Keratinocyte (primary cell): ENCODE data around the gene ITPR2. TPM values are rescaled to one million over a fixed set of nuclear protein-coding genes. Genes with fewer than 3 reads are reported as not detected.

Source experiments
- DNase-seq: peaks from one replicate; pipeline ENCODE4 v3.0.0-alpha.2; 2011; ENCODE audit warnings: low read depth, missing footprints, low spot score
- FAIRE-seq: peaks from 2 replicates; lab custom pipeline; 2011; peaks lifted over from hg19 to GRCh38; lab: Jason Lieb, UNC
- H2AFZ ChIP-seq: 2 replicates; pipeline ENCODE4 v1.6.0; 2012; ENCODE audit warnings: low read length, control low read depth, inconsistent platforms; ENCODE audit not compliant: control insufficient read depth
- H3K27ac ChIP-seq: 2 replicates; pipeline ENCODE4 v1.5.1; 2011; ENCODE audit warnings: low read length; ENCODE audit not compliant: control insufficient read depth, insufficient read depth
- H3K27me3 ChIP-seq: 3 replicates; pipeline ENCODE4 v1.6.0; 2011; ENCODE audit warnings: low read length; ENCODE audit not compliant: control insufficient read depth, insufficient read depth; ENCODE audit errors: extremely low read depth
- H3K36me3 ChIP-seq, 2 experiments: 2 replicates in 1 of 2; 3 replicates in 1 of 2; pipeline ENCODE4 v1.5.1; 2011; ENCODE audit warnings: low read length in 2 of 2, mild to moderate bottlenecking in 1 of 2; ENCODE audit not compliant: control insufficient read depth in 2 of 2, insufficient read depth in 2 of 2; ENCODE audit errors: extremely low read depth in 1 of 2
- H3K4me1 ChIP-seq: 3 replicates; pipeline ENCODE4 v1.5.1; 2011; ENCODE audit warnings: low read length; ENCODE audit not compliant: control insufficient read depth, insufficient read depth; ENCODE audit errors: extremely low read depth
- H3K4me2 ChIP-seq: 3 replicates; pipeline ENCODE4 v1.6.0; 2011; ENCODE audit warnings: low read depth, low read length; ENCODE audit not compliant: control insufficient read depth, insufficient read depth; ENCODE audit errors: extremely low read depth
- H3K4me3 ChIP-seq, 3 experiments: fragments of 200-600 bp in 1 of 3; sonication (generic) in 1 of 3; 2 replicates in 2 of 3; 3 replicates in 1 of 3; pipeline ENCODE4 v1.5.1; 2011 to 2016; ENCODE audit warnings: low read length in 3 of 3, mild to moderate bottlenecking in 3 of 3, control low read depth in 2 of 3, inconsistent platforms in 1 of 3, low read depth in 1 of 3, mixed read lengths in 1 of 3, mixed run types in 1 of 3, moderate library complexity in 1 of 3; ENCODE audit not compliant: control insufficient read depth in 2 of 3, insufficient read depth in 2 of 3; ENCODE audit errors: extremely low read depth in 1 of 3
- H3K79me2 ChIP-seq: 2 replicates; pipeline ENCODE4 v1.6.0; 2012; ENCODE audit warnings: low read length; ENCODE audit not compliant: control insufficient read depth, insufficient read depth
- H3K9ac ChIP-seq: 3 replicates; pipeline ENCODE4 v1.6.0; 2011; ENCODE audit warnings: low read length; ENCODE audit not compliant: control insufficient read depth, insufficient read depth; ENCODE audit errors: extremely low read depth
- H3K9me1 ChIP-seq: 3 replicates; pipeline ENCODE4 v1.6.0; 2011; ENCODE audit warnings: low read length; ENCODE audit not compliant: control insufficient read depth, insufficient read depth; ENCODE audit errors: extremely low read depth
- H3K9me3 ChIP-seq: 2 replicates; pipeline ENCODE4 v1.5.1; 2012; ENCODE audit warnings: low read depth, low read length; ENCODE audit not compliant: control insufficient read depth
- H4K20me1 ChIP-seq: 3 replicates; pipeline ENCODE4 v1.6.0; 2011; ENCODE audit warnings: low read length; ENCODE audit not compliant: control insufficient read depth, insufficient read depth; ENCODE audit errors: extremely low read depth
- EZH2 ChIP-seq: IDR thresholded peaks from one replicate; pipeline ENCODE4 v1.6.1; 2012; ENCODE audit warnings: inconsistent platforms, mild to moderate bottlenecking, low read length, moderate library complexity
- dilution Hi-C: fragments of 300-500 bp; cut with MboI; formaldehyde crosslinking; loops from one replicate; pipeline ENCODE4 v1.7.0; 2020; ENCODE audit warnings: low sequenced_read_pairs; ENCODE audit not compliant: extremely low pct_ligation_motif_present
- polyA plus RNA-seq, 5 experiments: library from polyadenylated mRNA; depleted of rRNA in 3 of 5; stranded (reverse) in 3 of 5; stranded (forward) in 1 of 5; unstranded in 1 of 5; fragments of >200 nt; gene quantifications; 1 replicate in 1 of 5; 2 replicates in 3 of 5; 3 replicates in 1 of 5; pipeline versions ENCODE4 v1.2.1 to v1.2.3, GENCODE V29; 2011 to 2012; ENCODE audit warnings: missing spikeins in 2 of 5, low read depth in 1 of 5, low replicate concordance in 1 of 5
- TF ChIP-seq, protein P1 (sequence below), 3 experiments: IDR thresholded peaks in 1 of 3; conservative IDR thresholded peaks in 1 of 3; optimal IDR thresholded peaks in 1 of 3; 2 replicates in 2 of 3; 3 replicates in 1 of 3; pipeline versions ENCODE3 to v1.5.1; 2011; ENCODE audit warnings: low read length in 3 of 3, mild to moderate bottlenecking in 3 of 3, moderate library complexity in 2 of 3, control low read depth in 1 of 3, inconsistent platforms in 1 of 3; ENCODE audit not compliant: insufficient read depth in 2 of 3; ENCODE audit errors: extremely low read depth in 1 of 3

ITPR2 gene
- polyA plus RNA-seq, 1 donor (not counting 4 experiments of a cell fraction or from before 2014, with no cell fraction given), result 7.6 TPM

DNA sequence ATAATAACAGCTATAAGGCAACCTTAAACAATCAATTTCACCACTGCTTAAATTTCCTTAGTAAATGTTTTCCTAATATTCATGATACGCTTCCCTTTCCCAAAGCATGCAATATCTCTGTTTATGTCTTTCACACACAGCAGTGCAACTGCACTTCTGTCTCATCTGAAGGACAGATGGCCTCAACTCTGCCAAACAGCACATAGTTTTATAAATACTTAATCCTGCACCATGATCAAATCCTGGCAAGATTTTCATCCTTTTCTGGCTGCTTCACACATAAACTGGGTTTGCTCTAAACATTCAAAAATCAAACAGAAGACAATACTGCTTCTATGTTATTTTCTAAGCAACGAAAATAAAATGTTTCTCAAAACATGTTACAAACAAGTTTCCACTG, 266.3 kb downstream of the ITPR2 start:
- H3K4me1 ChIP-seq, result no peaks in the 10 kb centered on the region
- no peaks in the 10 kb centered on the region for H4K20me1 ChIP-seq
- no peak overlapping the region for H3K9ac ChIP-seq
- H3K4me2 ChIP-seq, result no peak overlapping the region
- no peaks in the 10 kb centered on the region for H3K9me1 ChIP-seq
- no peaks in the 10 kb centered on the region for H3K36me3 ChIP-seq
- FAIRE-seq, result no peak
- no peak for TF ChIP-seq EZH2
- TF ChIP-seq, protein P1, sequence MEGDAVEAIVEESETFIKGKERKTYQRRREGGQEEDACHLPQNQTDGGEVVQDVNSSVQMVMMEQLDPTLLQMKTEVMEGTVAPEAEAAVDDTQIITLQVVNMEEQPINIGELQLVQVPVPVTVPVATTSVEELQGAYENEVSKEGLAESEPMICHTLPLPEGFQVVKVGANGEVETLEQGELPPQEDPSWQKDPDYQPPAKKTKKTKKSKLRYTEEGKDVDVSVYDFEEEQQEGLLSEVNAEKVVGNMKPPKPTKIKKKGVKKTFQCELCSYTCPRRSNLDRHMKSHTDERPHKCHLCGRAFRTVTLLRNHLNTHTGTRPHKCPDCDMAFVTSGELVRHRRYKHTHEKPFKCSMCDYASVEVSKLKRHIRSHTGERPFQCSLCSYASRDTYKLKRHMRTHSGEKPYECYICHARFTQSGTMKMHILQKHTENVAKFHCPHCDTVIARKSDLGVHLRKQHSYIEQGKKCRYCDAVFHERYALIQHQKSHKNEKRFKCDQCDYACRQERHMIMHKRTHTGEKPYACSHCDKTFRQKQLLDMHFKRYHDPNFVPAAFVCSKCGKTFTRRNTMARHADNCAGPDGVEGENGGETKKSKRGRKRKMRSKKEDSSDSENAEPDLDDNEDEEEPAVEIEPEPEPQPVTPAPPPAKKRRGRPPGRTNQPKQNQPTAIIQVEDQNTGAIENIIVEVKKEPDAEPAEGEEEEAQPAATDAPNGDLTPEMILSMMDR (optimal IDR thresholded peaks at IDR 0.05 in 1 of 3, IDR thresholded peaks at IDR 0.05 in 1 of 3, conservative IDR thresholded peaks at IDR 0.05 in 1 of 3; ENCODE audit: extremely low read depth in 1 of 3, insufficient read depth in 2 of 3, low read length in 3 of 3), result no peak
- H3K27ac ChIP-seq, result no peak overlapping the region
- H3K27me3 ChIP-seq, result no peaks in the 10 kb centered on the region
- dilution Hi-C loops, result no loop called here
- H3K9me3 ChIP-seq, result no peaks in the 10 kb centered on the region
- DNase-seq, result no peak
- H3K4me3 ChIP-seq, result no peak overlapping the region
- H2AFZ ChIP-seq, result no peak overlapping the region
- no peaks in the 10 kb centered on the region for H3K79me2 ChIP-seq

GRCh38 chr12:26566186-26566585, 266.8 kb downstream of the ITPR2 start:
- Histone ChIP-seq H3K4me1 (no peaks in the 10 kb centered on the region), H3K9ac (no peak overlapping the region)
- dilution Hi-C loops, result no loop called here

More at GRCh38 chr12:26566186-26566585, 266.8 kb downstream of the ITPR2 start:
- FAIRE-seq, result no peak
- Histone ChIP-seq H3K36me3 (no peaks in the 10 kb centered on the region), H4K20me1 (no peaks in the 10 kb centered on the region), H3K79me2 (no peaks in the 10 kb centered on the region), H2AFZ (no peak overlapping the region), H3K27ac (no peak overlapping the region), H3K4me3 (no peak overlapping the region), H3K9me1 (no peaks in the 10 kb centered on the region), H3K9me3 (no peaks in the 10 kb centered on the region), H3K27me3 (no peaks in the 10 kb centered on the region), H3K4me2 (no peak overlapping the region)
- TF ChIP-seq, protein P1 (optimal IDR thresholded peaks at IDR 0.05 in 1 of 3, IDR thresholded peaks at IDR 0.05 in 1 of 3, conservative IDR thresholded peaks at IDR 0.05 in 1 of 3; ENCODE audit: extremely low read depth in 1 of 3, insufficient read depth in 2 of 3, low read length in 3 of 3), result no peak
- no peak for TF ChIP-seq EZH2
- DNase-seq, result no peak
